Measurements from ENCODE around the gene DPPA5. TPM values are rescaled to one million over a fixed set of nuclear protein-coding genes. Genes with fewer than 3 reads are reported as not detected.

The DPPA5 gene
- total RNA-seq, 1 experiment from 2014 or later, result 1.2 TPM

- H4K8ac ChIP-seq (replicated peaks; ENCODE audit: insufficient read length, low read depth, low read length), result no peak overlapping the region
- no peaks in the 10 kb centered on the region for H3K9me3 ChIP-seq (ENCODE audit: control insufficient read depth, low read depth, low read length)
- H3K4ac ChIP-seq (ENCODE audit: low read depth, low read length), result no peak overlapping the region
- H2BK120ac ChIP-seq (ENCODE audit: low read depth, low read length, poor library complexity, severe bottlenecking), result no peak overlapping the region
- Mint-ChIP-seq H3K27ac (no peak overlapping the region; a peak in 1 of 7 replicates), H3K4me1 (peaks cover 2% of the 10 kb centered on the region in 2 experiments), H3K4me3 (no peak overlapping the region), H3K9me3 (peaks cover 0 to 3% of the 10 kb centered on the region in 2 experiments; a peak in 2 of 5 replicates), H3K36me3 (ENCODE audit: insufficient read depth in 1 of 3, low read depth in 3 of 3) (no peaks in the 10 kb centered on the region), H3K27me3 (ENCODE audit: low read depth) (no peaks in the 10 kb centered on the region)
- H4K5ac ChIP-seq (ENCODE audit: insufficient read length, low read depth, low read length), result no peak overlapping the region
- H3K18ac ChIP-seq (ENCODE audit: insufficient read length, low read depth, low read length), result no peak overlapping the region
- H3K27ac ChIP-seq (ENCODE audit: insufficient read length, low read depth, low read length), result no peak overlapping the region
- H3K4me2 ChIP-seq (ENCODE audit: insufficient read depth, insufficient read length, low read length), result no peak overlapping the region
- TF ChIP-seq CTCF (conservative IDR thresholded peaks at IDR 0.05), result no peak
- H4K20me1 ChIP-seq (ENCODE audit: control insufficient read depth, insufficient read depth, insufficient read length), result no peaks in the 10 kb centered on the region
- H3K56ac ChIP-seq (ENCODE audit: insufficient read length, low read depth, low read length), result no peak overlapping the region
- H2BK20ac ChIP-seq (ENCODE audit: low read depth, low read length, poor library complexity, severe bottlenecking), result no peak overlapping the region
- no peaks in the 10 kb centered on the region for H3K4me1 ChIP-seq (ENCODE audit: insufficient read depth, low read length)
- no peak overlapping the region for H2AK5ac ChIP-seq (ENCODE audit: insufficient read length, low read length)
- H2BK5ac ChIP-seq (ENCODE audit: insufficient read length, low read length), result no peak overlapping the region
- H2BK15ac ChIP-seq (ENCODE audit: low read depth, low read length), result no peak overlapping the region
- H3K14ac ChIP-seq (ENCODE audit: insufficient read depth, low read length), result no peak overlapping the region
- no peaks in the 10 kb centered on the region for H3K79me1 ChIP-seq (ENCODE audit: insufficient read depth, low read depth, low read length, poor library complexity, severe bottlenecking)
- H3K79me2 ChIP-seq (ENCODE audit: insufficient read depth, low read length), result no peaks in the 10 kb centered on the region
- DNase-seq, result no peak
- no CpG with 5 or more reads among the region's 31 CpGs for WGBS (ENCODE audit: extremely low coverage, insufficient read length, low lambda C conversion rate)
- H3K23me2 ChIP-seq (ENCODE audit: insufficient read length, low read depth, low read length, poor library complexity, severe bottlenecking), result no peaks in the 10 kb centered on the region
- no peak overlapping the region for H3K23ac ChIP-seq (ENCODE audit: insufficient read length, low read depth, low read length)
- H2BK12ac ChIP-seq (ENCODE audit: insufficient read length, low read depth, low read length), result no peak overlapping the region
- no peak overlapping the region for H2AFZ ChIP-seq (ENCODE audit: low read length)
- no peak overlapping the region for H3T11ph ChIP-seq (ENCODE audit: low read length)
- no peak overlapping the region for H4K91ac ChIP-seq (ENCODE audit: insufficient read length, low read depth, low read length)
- H3K9ac ChIP-seq (ENCODE audit: extremely low read depth, insufficient read length, low read length), result no peak overlapping the region
- no peaks in the 10 kb centered on the region for H3K27me3 ChIP-seq (ENCODE audit: insufficient read depth, low read length)
Measured at GRCh38 chr6:73362869-73363536, 8.9 kb upstream of the DPPA5 start.
